K562 (cell line): ENCODE results near the gene PHTF1. TPM values are rescaled to one million over a fixed set of nuclear protein-coding genes. Genes with fewer than 3 reads are reported as not detected.

ENCODE experiments used
- ATAC-seq: fragments of 200-7000 bp; cut with Tn5 transposase; 3 replicates; pipeline ENCODE4 v1.9.1; 2020; ENCODE audit warnings: moderate library complexity
- BruUV-seq: library from RNA; stranded (reverse); fragments of 400-500 nt; replicated peaks from 2 replicates; lab custom pipeline; 2021; lab: Mats Ljungman, UMichigan
- CTCF ChIA-PET: fragments of 300-600 bp; formaldehyde crosslinking; extraction: SDS; loops from one replicate; lab custom pipeline; 2021; ENCODE audit warnings: low intra/inter-chr PET ratio; lab: Yijun Ruan, JAX
- POLR2A ChIA-PET: fragments of 300-600, 350-650 bp; sonication (Branson Sonifier 250); formaldehyde crosslinking; extraction: SDS; loops from one replicate; lab custom pipeline; 2021; ENCODE audit warnings: antibody characterized with exemption, inconsistent platforms; lab: Yijun Ruan, JAX
- DNase-seq, 4 experiments: peaks; one replicate each; pipeline versions ENCODE4 v3.0.0 to v3.0.0-alpha.2; 2011 to 2018; ENCODE audit warnings: low spot score in 3 of 4, mixed read lengths in 3 of 4; ENCODE audit errors: extremely low read depth in 1 of 4
- FAIRE-seq: peaks from 2 replicates; lab custom pipeline; 2011; peaks lifted over from hg19 to GRCh38; lab: Jason Lieb, UNC
- H2AFZ ChIP-seq: 2 replicates; pipeline ENCODE4 v1.6.0; 2011; ENCODE audit warnings: low read depth, low read length, control low read depth, inconsistent platforms
- H3K27ac ChIP-seq: fragments of 200-600 bp; 3 replicates; pipeline ENCODE4 v1.8.0; 2011; ENCODE audit warnings: low read depth, mild to moderate bottlenecking, control low read depth, inconsistent platforms, low read length, moderate library complexity, mixed read lengths; ENCODE audit errors: extremely low read depth
- H3K27me3 ChIP-seq, 2 experiments: fragments of 300-600 bp in 1 of 2; 2 replicates in 1 of 2; 3 replicates in 1 of 2; pipeline versions ENCODE4 v1.6.0 to v1.8.0; 2011; ENCODE audit warnings: inconsistent platforms in 2 of 2, low read length in 2 of 2, mild to moderate bottlenecking in 1 of 2, mixed read lengths in 1 of 2, moderate library complexity in 1 of 2; ENCODE audit not compliant: control insufficient read depth in 2 of 2, insufficient read depth in 2 of 2
- H3K36me3 ChIP-seq: fragments of 300-600 bp; 3 replicates; pipeline ENCODE4 v1.8.0; 2011; ENCODE audit warnings: mild to moderate bottlenecking, low read length, inconsistent platforms; ENCODE audit not compliant: control insufficient read depth, insufficient read depth
- H3K4me1 ChIP-seq, 2 experiments: fragments of 200-600 bp in 1 of 2; replicated peaks in 1 of 2; 2 replicates in 1 of 2; 3 replicates in 1 of 2; pipeline versions ENCODE4 v1.5.1 to v1.8.0; 2011; ENCODE audit warnings: inconsistent platforms in 2 of 2, low read length in 2 of 2, mild to moderate bottlenecking in 1 of 2, mixed read lengths in 1 of 2, moderate library complexity in 1 of 2; ENCODE audit not compliant: control insufficient read depth in 2 of 2, insufficient read depth in 2 of 2
- H3K4me2 ChIP-seq: 2 replicates; pipeline ENCODE4 v1.6.1; 2011; ENCODE audit warnings: low read length, control low read depth, inconsistent platforms, mixed read lengths; ENCODE audit not compliant: insufficient read depth
- H3K4me3 ChIP-seq: fragments of 200-600 bp; sonication (generic), shearing (Covaris generic); 2 replicates; pipeline ENCODE4 v1.5.1; 2016; ENCODE audit warnings: control low read depth, inconsistent platforms
- H3K79me2 ChIP-seq: fragments of 200-600 bp; 3 replicates; pipeline ENCODE4 v1.8.0; 2011; ENCODE audit warnings: low read length, inconsistent platforms; ENCODE audit not compliant: control insufficient read depth, insufficient read depth
- H3K9ac ChIP-seq, 2 experiments: 2 replicates each; pipeline versions ENCODE4 v1.6.0 to v1.6.1; 2011; ENCODE audit warnings: low read depth in 2 of 2, low read length in 2 of 2, control low read depth in 1 of 2, inconsistent platforms in 1 of 2, mild to moderate bottlenecking in 1 of 2, mixed read lengths in 1 of 2; ENCODE audit not compliant: insufficient read depth in 1 of 2
- H3K9me1 ChIP-seq: one replicate; pipeline ENCODE4 v1.6.0; 2011; ENCODE audit warnings: inconsistent platforms, mild to moderate bottlenecking, low read length, moderate library complexity; ENCODE audit not compliant: control insufficient read depth, insufficient read depth
- H3K9me3 ChIP-seq: replicated peaks from 2 replicates; pipeline ENCODE4 v1.5.1; 2011; ENCODE audit warnings: low read depth, low read length, inconsistent platforms; ENCODE audit not compliant: control insufficient read depth, insufficient read depth
- H4K20me1 ChIP-seq: replicated peaks from 2 replicates; pipeline ENCODE4 v1.6.1; 2011; ENCODE audit warnings: low read length, inconsistent platforms, mixed read lengths; ENCODE audit not compliant: control insufficient read depth, insufficient read depth
- AFF4 ChIP-seq: sonication (generic); formaldehyde crosslinking; IDR thresholded peaks from 2 replicates; pipeline ENCODE4 v1.8.0; 2023; ENCODE audit warnings: mild to moderate bottlenecking, missing genetic modification reagents
- BDP1 ChIP-seq: IDR thresholded peaks from 3 replicates; pipeline ENCODE4 v1.6.1; 2011; ENCODE audit not compliant: insufficient read length, insufficient read depth
- BHLHE40 ChIP-seq: IDR thresholded peaks from 2 replicates; pipeline ENCODE4 v1.6.1; 2011; ENCODE audit warnings: low read length, improper control_type of control experiment
- LARP7 ChIP-seq: fragments of 450-650 bp; IDR thresholded peaks from 2 replicates; pipeline ENCODE4 v1.6.1; 2016
- MCM2 ChIP-seq: fragments of 450-650 bp; IDR thresholded peaks from 2 replicates; pipeline ENCODE4 v1.6.1; 2017; ENCODE audit warnings: low read depth, mild to moderate bottlenecking
- SMC3 ChIP-seq: conservative IDR thresholded peaks from 2 replicates; pipeline ENCODE4 v1.6.1; 2011; ENCODE audit warnings: low read depth, low read length, improper control_type of control experiment; ENCODE audit not compliant: insufficient read depth
- STAT5A ChIP-seq: IDR thresholded peaks from 2 replicates; pipeline ENCODE4 v1.6.1; 2012; ENCODE audit warnings: low read length, inconsistent platforms, borderline replicate concordance
- THRAP3 ChIP-seq: fragments of 450-650 bp; IDR thresholded peaks from 2 replicates; pipeline ENCODE4 v1.6.1; 2016; ENCODE audit warnings: mild to moderate bottlenecking, inconsistent platforms, borderline replicate concordance
- WGBS: fragments of 100-300 bp; shearing (Covaris generic); methylation state at CpG from one replicate; pipeline ENCODE4 v1.1.6; 2016; ENCODE audit warnings: low coverage, mixed read lengths; ENCODE audit not compliant: insufficient coverage; ENCODE audit errors: missing lambda C conversion rate; 5-methylcytosine and 5-hydroxymethylcytosine counted together
- in situ Hi-C: fragments of 300-500 bp; cut with MboI; formaldehyde crosslinking; loops from 4 replicates; pipeline ENCODE4 v1.15.0; 2018; ENCODE audit warnings: inconsistent platforms, mixed read lengths
- intact Hi-C: fragments of 100-400 bp; cut with micrococcal nuclease; formaldehyde crosslinking; loops from 2 replicates; pipeline ENCODE4 v1.14.2; 2022
- polyA plus RNA-seq, 8 experiments: library from polyadenylated mRNA; depleted of rRNA in 4 of 8; stranded (reverse) in 5 of 8; unstranded in 3 of 8; fragments of >200 nt; fragmentation: Nextera tagmentation in 2 of 8; fragmentation: Illumina TruSeq in 1 of 8; extraction: Ambion mirVana in 2 of 8; extraction: Trizol in 1 of 8; gene quantifications; 2 replicates each; pipeline versions ENCODE4 v1.2.1 to v1.2.3, GENCODE V29; 2011 to 2014; ENCODE audit warnings: inconsistent platforms in 1 of 8, missing spikeins in 1 of 8
- total RNA-seq, 7 experiments: library from RNA; depleted of rRNA in 6 of 7; stranded (reverse); fragments of >200 nt in 6 of 7; fragmentation: Illumina TruSeq in 2 of 7; extraction: Trizol in 2 of 7; gene quantifications; 2 replicates each; pipeline versions ENCODE4 v1.2.1 to v1.2.3, GENCODE V29; 2011 to 2021; ENCODE audit warnings: low replicate concordance in 1 of 7

Gene PHTF1
- total and polyA plus RNA-seq, 9 of the 15 experiments (the other 6 are each of a cell fraction or from before 2014, with no cell fraction given) = 8.4 to 36.2 (median 23.0) TPM

- no peak for TF ChIP-seq AFF4 (CRISPR knock-in tag)
- TF ChIP-seq BHLHE40 = no peak
- no peak for TF ChIP-seq THRAP3
Measured at GRCh38 chr1:113797472-113797871, 38.2 kb upstream of the PHTF1 start (continued).

GRCh38 chr1:113793878-113794834 lies 34.9 kb upstream of the PHTF1 start:
- no peak overlapping the region for H3K4me2 ChIP-seq
- POLR2A ChIA-PET = interaction anchor here (1.0 to 1.1 kb wide), 3 partner anchors 11 to 45 kb away, joined by 3 to 4 read pairs (median 3); no protein-coding TSS in a partner anchor
- no peaks in the 10 kb centered on the region for H3K4me1 ChIP-seq
- H4K20me1 ChIP-seq = no peaks in the 10 kb centered on the region; the same call in 1 of the 2 replicates
- no peak overlapping the region for H3K4me3 ChIP-seq
- no peaks in the 10 kb centered on the region for H3K27me3 ChIP-seq
- TF ChIP-seq STAT5A = no peak
- TF ChIP-seq SMC3 = no peak
- no peak for TF ChIP-seq LARP7
- TF ChIP-seq MCM2 = no peak
- TF ChIP-seq BDP1 = no peak
- H2AFZ ChIP-seq = no peak overlapping the region
- in situ Hi-C loops = no loop called here
- peaks cover 61% of the 10 kb centered on the region for H3K36me3 ChIP-seq
- DNase-seq (no peak), ATAC-seq (no peak), FAIRE-seq (no peak)
- no peaks in the 10 kb centered on the region for H3K9me1 ChIP-seq
- WGBS = 92% methylated on average over 9 of the region's 9 CpGs
- peaks cover 88% of the 10 kb centered on the region for H3K79me2 ChIP-seq
- no peak overlapping the region for H3K27ac ChIP-seq
- CTCF ChIA-PET = no interaction called here
- no peak overlapping the region for H3K9ac ChIP-seq
- no TSS peak for BruUV-seq
- intact Hi-C loops = no loop called here
- no peaks in the 10 kb centered on the region for H3K9me3 ChIP-seq
